DND-41 (cell line): ENCODE measurements around the gene USP17L5.
"Not testable (repeated sequence)": the region's sequence is repeated elsewhere in the genome, so short reads cannot be mapped to it uniquely, and the experiment has no call there.

Source experiments
- EZH2 ChIP-seq: IDR thresholded peaks from 3 replicates; pipeline ENCODE4 v1.6.1; 2012; ENCODE audit warnings: borderline replicate concordance, low read depth, mild to moderate bottlenecking, moderate library complexity, low read length, inconsistent platforms; ENCODE audit not compliant: severe bottlenecking
- TF ChIP-seq, protein P1 (sequence below): IDR thresholded peaks from 2 replicates; pipeline ENCODE4 v1.5.1; 2012; ENCODE audit warnings: borderline replicate concordance, low read length, moderate library complexity, mild to moderate bottlenecking; ENCODE audit not compliant: poor library complexity, severe bottlenecking; ENCODE audit errors: extremely low read depth

DNA sequence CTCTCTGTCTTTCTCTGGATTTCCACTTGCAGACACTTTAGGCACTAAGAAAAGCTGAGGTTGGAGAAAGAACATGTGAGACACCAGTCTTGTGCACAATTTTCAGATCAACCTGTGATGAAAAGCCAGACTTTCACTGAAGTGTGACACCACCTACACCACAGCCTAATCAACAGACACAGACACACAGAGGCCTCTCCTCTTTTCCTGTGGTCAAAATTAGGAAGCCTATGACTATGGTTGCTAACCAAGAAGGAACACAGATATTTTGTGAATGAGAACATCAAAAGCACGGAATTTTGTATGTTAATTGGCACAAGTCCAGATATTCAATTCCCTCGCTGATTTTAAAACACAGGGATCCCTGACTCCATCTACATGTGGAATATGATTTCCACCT, 49.8 kb downstream of the USP17L5 start:
- TF ChIP-seq, protein P1, sequence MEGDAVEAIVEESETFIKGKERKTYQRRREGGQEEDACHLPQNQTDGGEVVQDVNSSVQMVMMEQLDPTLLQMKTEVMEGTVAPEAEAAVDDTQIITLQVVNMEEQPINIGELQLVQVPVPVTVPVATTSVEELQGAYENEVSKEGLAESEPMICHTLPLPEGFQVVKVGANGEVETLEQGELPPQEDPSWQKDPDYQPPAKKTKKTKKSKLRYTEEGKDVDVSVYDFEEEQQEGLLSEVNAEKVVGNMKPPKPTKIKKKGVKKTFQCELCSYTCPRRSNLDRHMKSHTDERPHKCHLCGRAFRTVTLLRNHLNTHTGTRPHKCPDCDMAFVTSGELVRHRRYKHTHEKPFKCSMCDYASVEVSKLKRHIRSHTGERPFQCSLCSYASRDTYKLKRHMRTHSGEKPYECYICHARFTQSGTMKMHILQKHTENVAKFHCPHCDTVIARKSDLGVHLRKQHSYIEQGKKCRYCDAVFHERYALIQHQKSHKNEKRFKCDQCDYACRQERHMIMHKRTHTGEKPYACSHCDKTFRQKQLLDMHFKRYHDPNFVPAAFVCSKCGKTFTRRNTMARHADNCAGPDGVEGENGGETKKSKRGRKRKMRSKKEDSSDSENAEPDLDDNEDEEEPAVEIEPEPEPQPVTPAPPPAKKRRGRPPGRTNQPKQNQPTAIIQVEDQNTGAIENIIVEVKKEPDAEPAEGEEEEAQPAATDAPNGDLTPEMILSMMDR = not testable (repeated sequence)
- not testable (repeated sequence) for TF ChIP-seq EZH2
